ENCODE data around the gene LAMA4.

DNA sequence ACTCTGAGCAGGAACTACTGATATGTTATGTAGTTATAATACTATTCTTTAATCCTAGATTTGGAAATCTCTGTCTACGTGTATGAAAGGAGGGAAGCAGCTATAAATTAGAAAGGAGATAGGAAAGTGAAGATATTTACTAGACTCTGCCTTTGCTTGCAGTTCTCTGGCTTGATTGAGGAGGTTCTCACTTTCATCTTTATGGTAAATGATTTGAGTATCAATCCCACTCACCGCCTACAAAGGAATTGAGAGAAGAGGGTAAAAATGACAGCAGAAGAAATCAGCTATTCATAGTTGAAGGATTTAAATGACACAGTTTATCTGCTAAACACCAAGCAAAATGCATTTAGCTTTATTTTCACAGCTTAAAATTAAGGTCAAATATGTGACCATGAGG lies 99.7 kb downstream of the LAMA4 start:
- TF ChIP-seq, protein P1, sequence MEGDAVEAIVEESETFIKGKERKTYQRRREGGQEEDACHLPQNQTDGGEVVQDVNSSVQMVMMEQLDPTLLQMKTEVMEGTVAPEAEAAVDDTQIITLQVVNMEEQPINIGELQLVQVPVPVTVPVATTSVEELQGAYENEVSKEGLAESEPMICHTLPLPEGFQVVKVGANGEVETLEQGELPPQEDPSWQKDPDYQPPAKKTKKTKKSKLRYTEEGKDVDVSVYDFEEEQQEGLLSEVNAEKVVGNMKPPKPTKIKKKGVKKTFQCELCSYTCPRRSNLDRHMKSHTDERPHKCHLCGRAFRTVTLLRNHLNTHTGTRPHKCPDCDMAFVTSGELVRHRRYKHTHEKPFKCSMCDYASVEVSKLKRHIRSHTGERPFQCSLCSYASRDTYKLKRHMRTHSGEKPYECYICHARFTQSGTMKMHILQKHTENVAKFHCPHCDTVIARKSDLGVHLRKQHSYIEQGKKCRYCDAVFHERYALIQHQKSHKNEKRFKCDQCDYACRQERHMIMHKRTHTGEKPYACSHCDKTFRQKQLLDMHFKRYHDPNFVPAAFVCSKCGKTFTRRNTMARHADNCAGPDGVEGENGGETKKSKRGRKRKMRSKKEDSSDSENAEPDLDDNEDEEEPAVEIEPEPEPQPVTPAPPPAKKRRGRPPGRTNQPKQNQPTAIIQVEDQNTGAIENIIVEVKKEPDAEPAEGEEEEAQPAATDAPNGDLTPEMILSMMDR (conservative IDR thresholded peaks at IDR 0.05), result no peak
- no peak for TF ChIP-seq ZFX (IDR thresholded peaks at IDR 0.05)

Measured in C4-2B (cell line).